ENCODE results near the gene LRRC36. TPM values are rescaled to one million over a fixed set of nuclear protein-coding genes. Genes with fewer than 3 reads are reported as not detected.

LRRC36 gene
- polyA plus RNA-seq, 1 donor (not counting 4 experiments of a cell fraction or from before 2014, with no cell fraction given), result not detected

DNA sequence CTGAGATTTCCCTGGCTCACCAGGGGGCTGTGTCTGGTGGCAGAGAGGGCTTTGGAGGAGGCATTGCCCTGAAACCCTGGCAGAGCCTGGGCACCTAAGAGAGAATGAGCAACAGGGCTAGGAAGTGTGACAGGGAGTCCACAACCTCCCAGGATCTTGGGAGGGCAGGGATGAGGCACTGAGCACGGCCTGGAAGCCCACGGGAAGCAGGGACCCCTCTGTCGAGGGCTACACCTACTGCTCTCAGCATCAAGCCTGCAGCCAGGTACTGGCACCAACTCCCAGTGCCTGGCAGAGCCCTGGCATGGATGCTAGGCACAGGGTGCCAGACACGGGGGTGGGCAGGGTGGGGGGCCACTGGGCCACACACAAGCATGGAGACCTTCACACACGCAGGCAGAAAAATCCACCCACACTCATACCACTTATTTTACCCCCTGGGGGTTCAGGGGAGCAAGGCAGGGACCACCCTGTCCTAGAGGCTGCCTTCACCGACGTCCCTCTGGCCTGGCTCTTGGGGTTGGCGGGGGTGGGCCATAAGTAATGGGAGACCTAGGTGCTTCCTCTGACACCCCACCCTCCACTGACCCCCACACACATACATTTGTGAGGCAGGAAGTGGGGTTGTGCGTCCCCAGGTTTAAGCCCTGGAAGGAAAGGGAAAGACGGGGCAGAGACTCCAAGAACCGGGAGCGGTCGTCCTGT lies 103.3 kb downstream of the LRRC36 start:
- Histone ChIP-seq H3K27ac (ENCODE audit: control insufficient read depth, insufficient read depth, low read length) (no peak overlapping the region), H2AFZ (ENCODE audit: control insufficient read depth, low read length) (peak overlapping the region; percentile 71), H3K36me3 (ENCODE audit: control insufficient read depth in 2 of 2, extremely low read depth in 1 of 2, insufficient read depth in 2 of 2, low read length in 2 of 2) (no peaks in the 10 kb centered on the region), H3K4me1 (ENCODE audit: control insufficient read depth, extremely low read depth, insufficient read depth, low read length) (peaks cover 12% of the 10 kb centered on the region), H4K20me1 (ENCODE audit: control insufficient read depth, extremely low read depth, insufficient read depth, low read length) (peaks cover 7% of the 10 kb centered on the region), H3K9me1 (ENCODE audit: control insufficient read depth, extremely low read depth, insufficient read depth, low read length) (no peaks in the 10 kb centered on the region), H3K9ac (ENCODE audit: control insufficient read depth, extremely low read depth, insufficient read depth, low read length) (peak overlapping the region; percentile 37), H3K27me3 (ENCODE audit: control insufficient read depth, extremely low read depth, insufficient read depth, low read length) (peaks cover 25% of the 10 kb centered on the region), H3K9me3 (ENCODE audit: control insufficient read depth, low read depth, low read length) (no peaks in the 10 kb centered on the region), H3K4me2 (ENCODE audit: control insufficient read depth, extremely low read depth, insufficient read depth, low read depth, low read length) (peak overlapping the region; percentile 78), H3K79me2 (ENCODE audit: control insufficient read depth, insufficient read depth, low read length) (no peaks in the 10 kb centered on the region), H3K4me3 (ENCODE audit: control insufficient read depth in 2 of 3, extremely low read depth in 1 of 3, insufficient read depth in 2 of 3, low read depth in 1 of 3, low read length in 3 of 3) (peak overlapping the region; percentile 27 to 57 (median 55))
- DNase-seq (ENCODE audit: low read depth, low spot score) (no peak), FAIRE-seq (no peak)
- dilution Hi-C loops (cut with MboI; ENCODE audit: extremely low pct_ligation_motif_present, low sequenced_read_pairs), result no loop called here
- TF ChIP-seq, protein P1, sequence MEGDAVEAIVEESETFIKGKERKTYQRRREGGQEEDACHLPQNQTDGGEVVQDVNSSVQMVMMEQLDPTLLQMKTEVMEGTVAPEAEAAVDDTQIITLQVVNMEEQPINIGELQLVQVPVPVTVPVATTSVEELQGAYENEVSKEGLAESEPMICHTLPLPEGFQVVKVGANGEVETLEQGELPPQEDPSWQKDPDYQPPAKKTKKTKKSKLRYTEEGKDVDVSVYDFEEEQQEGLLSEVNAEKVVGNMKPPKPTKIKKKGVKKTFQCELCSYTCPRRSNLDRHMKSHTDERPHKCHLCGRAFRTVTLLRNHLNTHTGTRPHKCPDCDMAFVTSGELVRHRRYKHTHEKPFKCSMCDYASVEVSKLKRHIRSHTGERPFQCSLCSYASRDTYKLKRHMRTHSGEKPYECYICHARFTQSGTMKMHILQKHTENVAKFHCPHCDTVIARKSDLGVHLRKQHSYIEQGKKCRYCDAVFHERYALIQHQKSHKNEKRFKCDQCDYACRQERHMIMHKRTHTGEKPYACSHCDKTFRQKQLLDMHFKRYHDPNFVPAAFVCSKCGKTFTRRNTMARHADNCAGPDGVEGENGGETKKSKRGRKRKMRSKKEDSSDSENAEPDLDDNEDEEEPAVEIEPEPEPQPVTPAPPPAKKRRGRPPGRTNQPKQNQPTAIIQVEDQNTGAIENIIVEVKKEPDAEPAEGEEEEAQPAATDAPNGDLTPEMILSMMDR (optimal IDR thresholded peaks at IDR 0.05 in 1 of 3, IDR thresholded peaks at IDR 0.05 in 1 of 3, conservative IDR thresholded peaks at IDR 0.05 in 1 of 3; ENCODE audit: extremely low read depth in 1 of 3, insufficient read depth in 2 of 3, low read length in 3 of 3), result no peak
- peak; percentile 77 for TF ChIP-seq EZH2 (IDR thresholded peaks at IDR 0.05; ENCODE audit: low read length)

DNA sequence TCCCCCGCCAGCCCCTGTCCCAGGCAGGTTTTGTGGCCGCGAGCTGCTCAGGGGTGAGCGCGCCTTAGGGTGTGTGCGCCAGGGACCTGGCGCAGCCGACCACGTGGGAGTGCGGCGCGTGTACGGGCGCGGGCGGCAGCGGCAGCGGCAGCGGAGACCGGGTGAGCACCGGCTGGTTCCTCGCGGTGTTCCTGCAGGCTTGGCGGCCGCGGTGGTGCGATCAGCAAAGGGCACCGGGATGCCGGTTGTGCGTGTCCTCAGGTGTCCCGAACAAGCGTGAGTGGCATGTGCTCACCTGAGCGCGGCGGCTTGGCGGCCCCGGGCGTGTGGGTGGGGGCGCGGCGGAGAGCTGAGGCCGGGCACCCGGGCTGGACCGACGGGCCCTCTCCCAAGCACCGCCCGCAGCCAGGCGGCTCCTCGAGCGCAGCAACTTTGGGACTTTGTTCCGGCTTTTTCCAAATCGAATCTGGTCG lies 103.9 kb downstream of the LRRC36 start:
- no peaks in the 10 kb centered on the region for H3K79me2 ChIP-seq (ENCODE audit: control insufficient read depth, insufficient read depth, low read length)
- dilution Hi-C loops (cut with MboI; ENCODE audit: extremely low pct_ligation_motif_present, low sequenced_read_pairs), result no loop called here
- peak overlapping the region; percentile 78 for H3K4me2 ChIP-seq (ENCODE audit: control insufficient read depth, extremely low read depth, insufficient read depth, low read depth, low read length)
- H3K4me1 ChIP-seq (ENCODE audit: control insufficient read depth, extremely low read depth, insufficient read depth, low read length), result peaks cover 12% of the 10 kb centered on the region
- H3K27me3 ChIP-seq (ENCODE audit: control insufficient read depth, extremely low read depth, insufficient read depth, low read length), result peaks cover 19% of the 10 kb centered on the region
- no peak overlapping the region for H3K27ac ChIP-seq (ENCODE audit: control insufficient read depth, insufficient read depth, low read length)
- H3K36me3 ChIP-seq (ENCODE audit: control insufficient read depth in 2 of 2, extremely low read depth in 1 of 2, insufficient read depth in 2 of 2, low read length in 2 of 2), result peaks cover 0 to under 1% of the 10 kb centered on the region in 2 experiments
- no peaks in the 10 kb centered on the region for H3K9me1 ChIP-seq (ENCODE audit: control insufficient read depth, extremely low read depth, insufficient read depth, low read length)
- H3K4me3 ChIP-seq (ENCODE audit: control insufficient read depth in 2 of 3, extremely low read depth in 1 of 3, insufficient read depth in 2 of 3, low read depth in 1 of 3, low read length in 3 of 3), result peak overlapping the region; percentile 27 to 57 (median 55)
- H3K9me3 ChIP-seq (ENCODE audit: control insufficient read depth, low read depth, low read length), result no peaks in the 10 kb centered on the region
- DNase-seq (ENCODE audit: low read depth, low spot score) (no peak), FAIRE-seq (no peak)
- peak overlapping the region; percentile 37 for H3K9ac ChIP-seq (ENCODE audit: control insufficient read depth, extremely low read depth, insufficient read depth, low read length)
- peak; percentile 69 for TF ChIP-seq EZH2 (IDR thresholded peaks at IDR 0.05; ENCODE audit: low read length)
- TF ChIP-seq, protein P1 (optimal IDR thresholded peaks at IDR 0.05 in 1 of 3, IDR thresholded peaks at IDR 0.05 in 1 of 3, conservative IDR thresholded peaks at IDR 0.05 in 1 of 3; ENCODE audit: extremely low read depth in 1 of 3, insufficient read depth in 2 of 3, low read length in 3 of 3), result no peak
- peak overlapping the region; percentile 71 for H2AFZ ChIP-seq (ENCODE audit: control insufficient read depth, low read length)
- H4K20me1 ChIP-seq (ENCODE audit: control insufficient read depth, extremely low read depth, insufficient read depth, low read length), result peaks cover 10% of the 10 kb centered on the region

All from keratinocyte (primary cell).